GM12872 (cell line): ENCODE data around the gene KRTAP11-1.

Source experiments
- CTCF ChIP-seq: IDR thresholded peaks from 3 replicates; pipeline ENCODE4 v1.5.1; 2011; ENCODE audit warnings: low read depth, mild to moderate bottlenecking, low read length, moderate library complexity; ENCODE audit not compliant: insufficient read depth

KRTAP11-1 gene, protein sequence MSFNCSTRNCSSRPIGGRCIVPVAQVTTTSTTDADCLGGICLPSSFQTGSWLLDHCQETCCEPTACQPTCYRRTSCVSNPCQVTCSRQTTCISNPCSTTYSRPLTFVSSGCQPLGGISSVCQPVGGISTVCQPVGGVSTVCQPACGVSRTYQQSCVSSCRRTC

DNA sequence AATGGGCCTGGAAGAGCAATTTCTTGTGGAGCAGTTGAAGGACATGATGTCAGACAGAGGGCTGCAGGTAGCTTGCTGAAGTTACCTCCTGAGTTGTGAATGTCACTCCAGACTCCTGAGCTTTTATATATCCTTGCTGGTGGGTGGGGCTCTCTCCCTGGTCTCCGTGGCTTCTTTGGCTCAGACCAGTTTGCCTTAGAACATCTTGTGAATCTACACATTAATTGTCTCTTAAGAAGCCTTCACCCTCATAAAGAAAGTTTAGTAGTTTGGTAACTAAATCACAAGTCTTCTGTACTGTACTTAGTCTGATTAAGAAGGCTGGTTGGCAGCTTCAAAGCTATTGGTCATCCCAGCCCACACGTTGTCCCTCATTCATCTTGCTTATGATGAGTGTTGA, at the start of gene KRTAP11-1:
Gene KRTAP11-1, minus strand, starts transcription at position 101 of the 400 bp plus-strand sequence. Its CDS starts 56 bp downstream, at position 45.
- TF ChIP-seq CTCF: no peak

DNA sequence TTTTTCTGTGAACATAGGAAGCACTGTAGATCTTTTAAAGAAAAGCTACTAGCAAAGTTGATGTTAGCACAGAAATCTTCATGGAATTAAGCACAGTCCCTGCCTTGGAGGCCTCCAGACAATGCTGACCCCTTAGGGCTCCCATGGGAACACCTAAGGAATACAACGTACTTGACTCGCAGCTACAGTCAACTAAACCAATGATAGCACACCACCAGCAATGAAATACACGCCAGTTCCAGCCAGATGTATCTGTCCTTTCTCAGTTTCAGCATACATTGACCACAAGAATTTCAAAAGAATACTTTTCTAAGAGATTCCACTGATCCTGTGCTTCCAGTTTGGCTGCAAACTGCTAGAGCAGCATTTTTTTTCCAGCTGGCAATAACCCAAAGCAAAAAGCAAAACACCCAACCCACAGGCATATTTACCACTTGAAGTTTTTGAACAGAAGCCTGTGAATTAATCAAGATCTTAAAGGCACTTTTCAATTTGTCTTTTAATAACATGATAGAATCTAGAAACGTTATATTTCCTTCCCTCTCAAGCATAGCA, 42.8 kb upstream of the KRTAP11-1 start:
- no peak for TF ChIP-seq CTCF

GRCh38 chr21:30921129-30921528, 39.7 kb upstream of the KRTAP11-1 start:
- TF ChIP-seq CTCF: no peak

DNA sequence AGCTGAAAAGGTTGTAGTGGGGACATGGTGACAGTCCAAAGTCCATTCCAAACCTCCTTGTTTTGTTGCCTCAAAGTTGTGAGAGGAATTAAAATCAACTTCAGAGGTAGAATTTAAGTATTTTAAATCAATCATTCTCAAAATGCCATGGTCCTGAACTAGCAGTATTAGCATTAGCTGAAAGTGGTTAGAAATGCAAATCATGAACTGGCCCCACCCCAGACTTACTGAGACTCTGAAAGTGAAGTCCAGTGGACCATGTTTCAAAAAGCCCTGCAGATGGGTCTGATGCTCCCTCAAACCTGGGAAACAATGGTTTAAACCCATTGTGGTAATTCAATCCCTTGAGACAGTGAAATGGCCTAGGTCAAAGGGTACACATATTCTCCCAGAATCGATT, 36.2 kb upstream of the KRTAP11-1 start:
- no peak for TF ChIP-seq CTCF

DNA sequence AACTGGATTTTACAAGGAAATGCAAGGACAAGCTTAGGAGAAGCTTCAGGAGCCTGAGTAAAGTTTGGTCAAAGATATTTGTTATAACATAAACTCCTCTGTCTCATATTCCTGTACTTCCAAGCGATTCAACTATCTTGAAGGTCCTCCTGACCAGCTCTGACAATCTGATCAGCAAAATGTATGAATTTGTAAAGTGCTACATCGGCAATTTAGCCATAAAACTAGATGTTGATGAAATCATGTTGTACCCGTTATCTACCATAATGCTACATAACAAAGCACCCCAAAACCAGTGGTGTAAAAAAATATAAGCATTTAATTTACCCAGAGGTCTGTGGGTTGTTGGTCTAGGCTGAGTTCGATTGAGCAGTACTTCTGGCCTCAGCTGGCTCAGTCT, 19.5 kb upstream of the KRTAP11-1 start:
- no peak for TF ChIP-seq CTCF

DNA sequence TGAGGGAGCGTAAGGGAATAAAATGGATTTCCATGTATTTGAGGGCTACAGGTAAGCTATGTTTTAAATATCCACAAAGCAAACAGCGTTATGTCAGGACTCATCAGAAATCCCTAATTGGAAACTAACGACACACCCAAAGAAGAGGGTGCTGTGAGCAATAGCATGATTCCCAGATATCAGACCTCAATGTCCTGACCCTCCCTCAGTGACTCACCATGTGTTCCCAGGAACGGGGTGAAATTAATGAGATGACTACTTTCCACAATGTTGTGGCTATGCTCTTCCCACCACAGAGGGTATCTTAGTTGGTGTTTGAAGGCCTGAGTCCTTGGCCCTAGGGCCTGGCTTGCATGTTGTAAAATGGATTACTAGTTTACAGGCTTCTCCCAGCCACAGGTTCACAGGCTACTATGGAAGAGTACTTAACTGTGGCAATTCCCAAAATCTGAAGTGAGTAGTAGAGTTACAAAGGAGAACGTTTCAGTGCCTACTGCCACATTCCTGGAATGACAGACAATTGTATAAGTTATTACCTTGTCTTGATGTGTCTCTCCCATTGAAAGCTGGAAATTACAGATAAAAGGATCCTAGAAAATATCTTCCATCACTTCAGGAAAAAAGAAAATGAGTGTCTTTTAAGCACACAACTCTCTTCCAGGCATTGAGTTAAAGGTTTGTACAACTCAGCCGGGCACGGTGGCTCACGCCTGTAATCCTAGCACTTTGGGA, 1.7 kb upstream of the KRTAP11-1 start:
- no peak for TF ChIP-seq CTCF

DNA sequence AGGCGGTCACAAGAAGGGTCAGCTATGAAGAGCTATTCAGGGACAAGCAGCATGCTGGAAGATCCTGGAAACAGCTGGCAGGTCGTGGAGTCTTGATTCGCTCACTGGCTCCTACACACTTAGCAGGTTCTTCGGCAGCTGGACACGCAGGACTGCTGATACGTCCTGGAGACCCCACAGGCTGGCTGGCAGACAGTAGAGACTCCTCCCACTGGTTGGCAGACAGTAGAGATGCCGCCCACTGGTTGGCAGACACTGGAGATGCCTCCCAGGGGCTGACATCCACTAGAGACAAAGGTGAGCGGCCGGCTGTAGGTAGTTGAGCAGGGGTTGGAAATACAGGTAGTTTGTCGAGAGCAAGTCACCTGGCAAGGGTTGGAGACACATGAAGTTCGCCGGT, 466 bp downstream of the KRTAP11-1 start:
- no peak for TF ChIP-seq CTCF
